ENCODE data around the gene PDRG1.
"Not testable (repeated sequence)": the region's sequence is repeated elsewhere in the genome, so short reads cannot be mapped to it uniquely, and the experiment has no call there.

Gene PDRG1

GRCh38 chr20:31966991-31967655 lies 15.3 kb upstream of the PDRG1 start:
- peak; percentile 31 for DNase-seq

GRCh38 chr20:31963889-31964288 lies 12.0 kb upstream of the PDRG1 start:
- no peak for DNase-seq

- DNase-seq, result no peak
These were observed 10.9 kb upstream of the PDRG1 start for GRCh38 chr20:31962761-31963160.

GRCh38 chr20:31956556-31957526 lies 5.0 kb upstream of the PDRG1 start:
- no peak for DNase-seq

- no peak for DNase-seq
These were observed 2.7 kb upstream of the PDRG1 start for GRCh38 chr20:31954500-31954899.

- no peak for DNase-seq
These were observed 1.8 kb upstream of the PDRG1 start for GRCh38 chr20:31953556-31954148.

GRCh38 chr20:31951203-31951529 lies 680 bp downstream of the PDRG1 start:
- no peak for DNase-seq

- no peak for DNase-seq
These were observed 1.8 kb downstream of the PDRG1 start for GRCh38 chr20:31949877-31950646.

- no peak for DNase-seq
These were observed 3.8 kb downstream of the PDRG1 start for GRCh38 chr20:31948008-31948407.

- no peak for DNase-seq
These were observed 6.1 kb downstream of the PDRG1 start for GRCh38 chr20:31945785-31946184.

- no peak for DNase-seq
These were observed 6.5 kb downstream of the PDRG1 start for GRCh38 chr20:31945319-31945718.

- no peak for DNase-seq
These were observed 8.8 kb downstream of the PDRG1 start for GRCh38 chr20:31943052-31943471.

- DNase-seq, result no peak
These were observed 12.2 kb downstream of the PDRG1 start for GRCh38 chr20:31939661-31940060.

GRCh38 chr20:31937820-31938219 lies 14.0 kb downstream of the PDRG1 start:
- no peak for DNase-seq

- DNase-seq, result no peak
These were observed 15.4 kb downstream of the PDRG1 start for GRCh38 chr20:31936420-31936819.

- no peak for DNase-seq
These were observed 16.7 kb downstream of the PDRG1 start for GRCh38 chr20:31934968-31935764.

- DNase-seq, result no peak
These were observed 17.4 kb downstream of the PDRG1 start for GRCh38 chr20:31934491-31934890.

GRCh38 chr20:31933698-31934097 lies 18.1 kb downstream of the PDRG1 start:
- no peak for DNase-seq

- DNase-seq, result no peak
These were observed 21.1 kb downstream of the PDRG1 start for GRCh38 chr20:31930779-31931178.

GRCh38 chr20:31929631-31930030 lies 22.2 kb downstream of the PDRG1 start:
- not testable (repeated sequence) for DNase-seq

GRCh38 chr20:31927627-31928159 lies 24.2 kb downstream of the PDRG1 start:
- no peak for DNase-seq

- DNase-seq, result no peak
These were observed 25.4 kb downstream of the PDRG1 start for GRCh38 chr20:31926493-31926892.
